ENCODE data around the gene STRADB. TPM values are rescaled to one million over a fixed set of nuclear protein-coding genes. Genes with fewer than 3 reads are reported as not detected.

The STRADB gene
- total RNA-seq, 1 donor, result 43.1 TPM

- Histone ChIP-seq H3K79me2 (ENCODE audit: insufficient read depth, low read length) (peaks cover 93% of the 10 kb centered on the region), H3K27me3 (ENCODE audit: insufficient read depth, low read length) (no peaks in the 10 kb centered on the region), H3K27ac (ENCODE audit: low read depth, low read length) (no peak overlapping the region), H3K4me2 (ENCODE audit: insufficient read depth, low read length) (no peak overlapping the region), H3K36me3 (ENCODE audit: insufficient read depth, low read length) (peaks cover 12% of the 10 kb centered on the region), H3K4me1 (ENCODE audit: insufficient read depth, low read length) (no peaks in the 10 kb centered on the region), H2AFZ (ENCODE audit: low read length) (no peak overlapping the region), H3K4me3 (ENCODE audit: insufficient read depth, low read length) (no peak overlapping the region), H3K9me3 (ENCODE audit: low read depth, low read length) (no peaks in the 10 kb centered on the region), H4K20me1 (ENCODE audit: insufficient read depth, low read length) (peaks cover 15% of the 10 kb centered on the region)
- TF ChIP-seq, protein P1, sequence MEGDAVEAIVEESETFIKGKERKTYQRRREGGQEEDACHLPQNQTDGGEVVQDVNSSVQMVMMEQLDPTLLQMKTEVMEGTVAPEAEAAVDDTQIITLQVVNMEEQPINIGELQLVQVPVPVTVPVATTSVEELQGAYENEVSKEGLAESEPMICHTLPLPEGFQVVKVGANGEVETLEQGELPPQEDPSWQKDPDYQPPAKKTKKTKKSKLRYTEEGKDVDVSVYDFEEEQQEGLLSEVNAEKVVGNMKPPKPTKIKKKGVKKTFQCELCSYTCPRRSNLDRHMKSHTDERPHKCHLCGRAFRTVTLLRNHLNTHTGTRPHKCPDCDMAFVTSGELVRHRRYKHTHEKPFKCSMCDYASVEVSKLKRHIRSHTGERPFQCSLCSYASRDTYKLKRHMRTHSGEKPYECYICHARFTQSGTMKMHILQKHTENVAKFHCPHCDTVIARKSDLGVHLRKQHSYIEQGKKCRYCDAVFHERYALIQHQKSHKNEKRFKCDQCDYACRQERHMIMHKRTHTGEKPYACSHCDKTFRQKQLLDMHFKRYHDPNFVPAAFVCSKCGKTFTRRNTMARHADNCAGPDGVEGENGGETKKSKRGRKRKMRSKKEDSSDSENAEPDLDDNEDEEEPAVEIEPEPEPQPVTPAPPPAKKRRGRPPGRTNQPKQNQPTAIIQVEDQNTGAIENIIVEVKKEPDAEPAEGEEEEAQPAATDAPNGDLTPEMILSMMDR (IDR thresholded peaks at IDR 0.05; ENCODE audit: extremely low read depth, low read depth, low read length), result no peak
- no peak for DNase-seq (ENCODE audit: insufficient read length, low spot score, missing footprints)
These were observed 6.6 kb upstream of the STRADB start for GRCh38 chr2:201444746-201445465.

DNA sequence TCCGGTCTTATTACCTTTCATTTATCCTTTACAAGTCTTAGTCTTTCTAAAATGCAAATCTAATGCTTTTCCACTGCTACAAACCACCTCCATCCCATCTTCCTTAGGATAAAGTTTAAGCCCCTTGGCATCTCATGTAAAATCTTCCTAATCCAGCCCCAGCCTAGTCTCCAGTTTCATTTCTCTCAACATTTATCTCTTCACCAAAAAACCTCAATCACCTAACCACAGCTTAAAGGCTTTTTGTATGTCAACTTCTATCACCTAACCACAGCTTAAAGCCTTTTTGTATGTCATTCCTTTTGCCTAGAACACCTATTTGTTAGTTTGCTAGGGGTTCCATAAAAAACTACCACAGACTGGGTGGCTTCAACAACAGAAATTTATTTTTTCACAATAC, 4.5 kb upstream of the STRADB start:
- Histone ChIP-seq H3K4me2 (ENCODE audit: insufficient read depth, low read length) (no peak overlapping the region), H3K79me2 (ENCODE audit: insufficient read depth, low read length) (peaks cover 88% of the 10 kb centered on the region)
- no peak for DNase-seq (ENCODE audit: insufficient read length, low spot score, missing footprints)

DNA sequence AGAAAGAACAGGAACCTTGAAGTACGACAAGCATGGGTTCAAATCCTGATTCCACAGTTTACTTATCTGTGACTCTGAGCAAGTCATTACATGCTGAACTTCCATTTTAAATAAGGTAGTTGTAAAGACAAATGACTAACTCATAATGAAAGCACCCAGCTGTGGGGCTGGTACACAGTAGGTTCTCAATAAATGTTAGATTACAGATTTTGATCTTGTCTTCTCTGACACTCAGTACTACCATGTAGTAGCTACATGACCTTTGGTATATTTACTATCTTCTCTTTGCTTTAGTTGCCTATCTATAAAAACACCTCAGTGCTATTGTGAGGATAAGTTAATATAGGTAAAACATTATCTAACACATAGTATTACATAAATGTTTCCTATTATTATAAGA, 3.5 kb upstream of the STRADB start:
- H3K79me2 ChIP-seq (ENCODE audit: insufficient read depth, low read length), result peaks cover 89% of the 10 kb centered on the region
- no peak for DNase-seq (ENCODE audit: insufficient read length, low spot score, missing footprints)
- H4K20me1 ChIP-seq (ENCODE audit: insufficient read depth, low read length), result peaks cover 15% of the 10 kb centered on the region
- no peaks in the 10 kb centered on the region for H3K9me3 ChIP-seq (ENCODE audit: low read depth, low read length)
- H3K27me3 ChIP-seq (ENCODE audit: insufficient read depth, low read length), result no peaks in the 10 kb centered on the region
- H3K4me1 ChIP-seq (ENCODE audit: insufficient read depth, low read length), result peaks cover 8% of the 10 kb centered on the region
- no peak overlapping the region for H3K4me2 ChIP-seq (ENCODE audit: insufficient read depth, low read length)
- no peak overlapping the region for H3K4me3 ChIP-seq (ENCODE audit: insufficient read depth, low read length)
- H3K36me3 ChIP-seq (ENCODE audit: insufficient read depth, low read length), result peaks cover 12% of the 10 kb centered on the region
- no peak overlapping the region for H3K27ac ChIP-seq (ENCODE audit: low read depth, low read length)
- TF ChIP-seq, protein P1 (IDR thresholded peaks at IDR 0.05; ENCODE audit: extremely low read depth, low read depth, low read length), result no peak
- H2AFZ ChIP-seq (ENCODE audit: low read length), result no peak overlapping the region

More for the DNA sequence above, 4.5 kb upstream of the STRADB start:
- no peaks in the 10 kb centered on the region for H3K27me3 ChIP-seq (ENCODE audit: insufficient read depth, low read length)
- peaks cover 4% of the 10 kb centered on the region for H3K4me1 ChIP-seq (ENCODE audit: insufficient read depth, low read length)
- TF ChIP-seq, protein P1 (IDR thresholded peaks at IDR 0.05; ENCODE audit: extremely low read depth, low read depth, low read length), result no peak
- no peaks in the 10 kb centered on the region for H3K9me3 ChIP-seq (ENCODE audit: low read depth, low read length)
- H3K27ac ChIP-seq (ENCODE audit: low read depth, low read length), result no peak overlapping the region
- H4K20me1 ChIP-seq (ENCODE audit: insufficient read depth, low read length), result peaks cover 15% of the 10 kb centered on the region
- no peak overlapping the region for H3K4me3 ChIP-seq (ENCODE audit: insufficient read depth, low read length)
- no peak overlapping the region for H2AFZ ChIP-seq (ENCODE audit: low read length)
- peaks cover 12% of the 10 kb centered on the region for H3K36me3 ChIP-seq (ENCODE audit: insufficient read depth, low read length)

DNA sequence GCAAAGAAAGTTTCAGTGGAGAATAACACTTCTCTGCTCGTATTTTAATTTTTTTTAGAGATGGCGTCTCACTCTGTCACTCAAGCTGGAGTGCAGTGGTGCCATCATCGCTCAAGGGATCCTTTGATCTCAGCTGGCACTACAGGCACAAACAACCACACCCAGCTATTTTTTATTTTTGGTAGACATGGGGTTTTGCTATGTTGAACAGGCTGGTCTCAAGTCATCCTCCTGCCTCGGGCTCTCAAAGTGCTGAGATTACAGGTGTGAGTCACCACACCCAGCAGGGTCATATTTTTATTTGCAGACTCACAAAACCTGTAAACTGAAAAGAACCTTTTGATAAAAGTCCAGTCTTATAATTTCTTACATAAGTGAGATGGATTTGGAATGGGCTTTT, 2.8 kb upstream of the STRADB start:
- Histone ChIP-seq H3K79me2 (ENCODE audit: insufficient read depth, low read length) (peaks cover 89% of the 10 kb centered on the region), H3K4me3 (ENCODE audit: insufficient read depth, low read length) (no peak overlapping the region), H3K36me3 (ENCODE audit: insufficient read depth, low read length) (peaks cover 12% of the 10 kb centered on the region)

More for the DNA sequence above, 2.8 kb upstream of the STRADB start:
- peaks cover 8% of the 10 kb centered on the region for H3K4me1 ChIP-seq (ENCODE audit: insufficient read depth, low read length)
- no peak overlapping the region for H2AFZ ChIP-seq (ENCODE audit: low read length)
- DNase-seq (ENCODE audit: insufficient read length, low spot score, missing footprints), result no peak
- H4K20me1 ChIP-seq (ENCODE audit: insufficient read depth, low read length), result peaks cover 9% of the 10 kb centered on the region
- no peak overlapping the region for H3K27ac ChIP-seq (ENCODE audit: low read depth, low read length)
- TF ChIP-seq, protein P1 (IDR thresholded peaks at IDR 0.05; ENCODE audit: extremely low read depth, low read depth, low read length), result no peak
- no peak overlapping the region for H3K4me2 ChIP-seq (ENCODE audit: insufficient read depth, low read length)
- H3K27me3 ChIP-seq (ENCODE audit: insufficient read depth, low read length), result no peaks in the 10 kb centered on the region
- no peaks in the 10 kb centered on the region for H3K9me3 ChIP-seq (ENCODE audit: low read depth, low read length)

Measured in osteoblast (primary cell).